Measurements from ENCODE around the gene CEACAM6.

Gene CEACAM6

DNA sequence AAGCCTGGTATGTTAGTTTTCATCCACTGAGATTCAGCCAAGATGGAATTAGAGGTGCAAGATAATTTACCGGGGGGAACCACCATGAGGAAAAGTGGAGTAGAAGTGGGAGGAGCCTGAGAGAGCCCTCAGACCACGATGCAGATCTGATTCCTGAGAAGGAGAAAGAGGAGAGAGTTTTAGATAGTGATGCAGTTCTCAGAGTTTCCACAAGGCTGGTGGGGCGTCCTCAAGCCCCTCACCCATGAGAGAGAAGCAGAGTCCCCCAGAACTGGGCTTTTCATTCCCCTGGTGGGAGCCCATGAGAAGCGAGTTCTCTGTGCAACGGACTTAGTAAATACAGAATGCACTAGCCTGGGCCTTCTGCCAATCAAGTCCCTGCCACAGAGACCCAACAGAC is 28.8 kb upstream of the CEACAM6 start:
- H3K36me3 ChIP-seq (ENCODE audit: control insufficient read depth, insufficient read depth, low read length): no peaks in the 10 kb centered on the region

DNA sequence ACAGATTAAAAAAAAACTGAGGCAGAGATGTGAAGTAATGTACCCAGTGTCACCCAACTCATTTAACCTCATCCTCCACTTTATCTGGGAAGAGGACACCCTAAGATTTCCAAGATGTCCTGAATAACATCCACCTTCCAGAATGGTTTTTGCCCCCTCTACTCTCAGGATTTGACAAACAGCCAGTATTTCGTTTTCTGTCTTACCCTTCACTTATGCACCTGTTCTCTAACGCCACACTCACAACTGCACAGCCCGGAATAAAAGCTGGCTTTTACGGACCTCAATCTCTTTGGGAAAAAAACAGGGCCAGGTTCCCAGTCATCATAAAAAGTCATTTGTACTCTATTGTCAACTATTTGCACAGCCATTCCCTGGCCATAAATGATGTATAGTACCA is 21.2 kb upstream of the CEACAM6 start:
- DNase-seq (ENCODE audit: extremely low read depth, insufficient read length): no peak
- TF ChIP-seq, protein P1, sequence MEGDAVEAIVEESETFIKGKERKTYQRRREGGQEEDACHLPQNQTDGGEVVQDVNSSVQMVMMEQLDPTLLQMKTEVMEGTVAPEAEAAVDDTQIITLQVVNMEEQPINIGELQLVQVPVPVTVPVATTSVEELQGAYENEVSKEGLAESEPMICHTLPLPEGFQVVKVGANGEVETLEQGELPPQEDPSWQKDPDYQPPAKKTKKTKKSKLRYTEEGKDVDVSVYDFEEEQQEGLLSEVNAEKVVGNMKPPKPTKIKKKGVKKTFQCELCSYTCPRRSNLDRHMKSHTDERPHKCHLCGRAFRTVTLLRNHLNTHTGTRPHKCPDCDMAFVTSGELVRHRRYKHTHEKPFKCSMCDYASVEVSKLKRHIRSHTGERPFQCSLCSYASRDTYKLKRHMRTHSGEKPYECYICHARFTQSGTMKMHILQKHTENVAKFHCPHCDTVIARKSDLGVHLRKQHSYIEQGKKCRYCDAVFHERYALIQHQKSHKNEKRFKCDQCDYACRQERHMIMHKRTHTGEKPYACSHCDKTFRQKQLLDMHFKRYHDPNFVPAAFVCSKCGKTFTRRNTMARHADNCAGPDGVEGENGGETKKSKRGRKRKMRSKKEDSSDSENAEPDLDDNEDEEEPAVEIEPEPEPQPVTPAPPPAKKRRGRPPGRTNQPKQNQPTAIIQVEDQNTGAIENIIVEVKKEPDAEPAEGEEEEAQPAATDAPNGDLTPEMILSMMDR (IDR thresholded peaks at IDR 0.05; ENCODE audit: insufficient read depth, low read length, poor library complexity, severe bottlenecking): no peak
- Histone ChIP-seq H3K4me3 (replicated peaks; ENCODE audit: low read depth, low read length) (no peak overlapping the region), H3K27me3 (replicated peaks; ENCODE audit: control insufficient read depth, insufficient read depth, low read length) (no peaks in the 10 kb centered on the region; the same call in 1 of the 2 replicates), H3K36me3 (ENCODE audit: control insufficient read depth, insufficient read depth, low read length) (no peaks in the 10 kb centered on the region)

More for the DNA sequence above, 28.8 kb upstream of the CEACAM6 start:
- TF ChIP-seq, protein P1 (IDR thresholded peaks at IDR 0.05; ENCODE audit: insufficient read depth, low read length, poor library complexity, severe bottlenecking): no peak
- no peaks in the 10 kb centered on the region for H3K27me3 ChIP-seq (replicated peaks; ENCODE audit: control insufficient read depth, insufficient read depth, low read length)
- H3K4me3 ChIP-seq (replicated peaks; ENCODE audit: low read depth, low read length): no peak overlapping the region
- DNase-seq (ENCODE audit: extremely low read depth, insufficient read length): no peak

DNA sequence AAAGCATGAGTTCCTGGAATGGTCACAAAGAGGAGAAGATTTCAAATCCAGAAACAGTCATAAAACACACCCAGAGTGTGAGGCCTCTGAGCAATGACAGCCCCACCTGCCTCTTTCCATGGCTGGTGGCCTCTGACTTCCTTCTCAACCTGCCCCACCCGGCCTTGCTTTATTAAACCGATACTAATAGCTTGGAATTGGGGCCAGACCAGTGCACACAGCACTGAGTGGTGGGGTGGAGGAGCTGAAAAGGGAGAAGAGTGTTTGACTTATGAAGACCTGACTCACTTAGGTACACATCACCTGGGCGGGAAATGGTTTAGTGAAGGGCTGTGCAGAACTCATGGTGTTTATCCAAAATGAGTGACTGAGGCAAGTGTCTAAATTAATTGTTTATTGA is 20.7 kb upstream of the CEACAM6 start:
- no peak overlapping the region for H3K4me3 ChIP-seq (replicated peaks; ENCODE audit: low read depth, low read length)
- no peaks in the 10 kb centered on the region for H3K36me3 ChIP-seq (ENCODE audit: control insufficient read depth, insufficient read depth, low read length)
- DNase-seq (ENCODE audit: extremely low read depth, insufficient read length): no peak
- H3K27me3 ChIP-seq (replicated peaks; ENCODE audit: control insufficient read depth, insufficient read depth, low read length): no peaks in the 10 kb centered on the region; the same call in 1 of the 2 replicates
- TF ChIP-seq, protein P1 (IDR thresholded peaks at IDR 0.05; ENCODE audit: insufficient read depth, low read length, poor library complexity, severe bottlenecking): no peak

DNA sequence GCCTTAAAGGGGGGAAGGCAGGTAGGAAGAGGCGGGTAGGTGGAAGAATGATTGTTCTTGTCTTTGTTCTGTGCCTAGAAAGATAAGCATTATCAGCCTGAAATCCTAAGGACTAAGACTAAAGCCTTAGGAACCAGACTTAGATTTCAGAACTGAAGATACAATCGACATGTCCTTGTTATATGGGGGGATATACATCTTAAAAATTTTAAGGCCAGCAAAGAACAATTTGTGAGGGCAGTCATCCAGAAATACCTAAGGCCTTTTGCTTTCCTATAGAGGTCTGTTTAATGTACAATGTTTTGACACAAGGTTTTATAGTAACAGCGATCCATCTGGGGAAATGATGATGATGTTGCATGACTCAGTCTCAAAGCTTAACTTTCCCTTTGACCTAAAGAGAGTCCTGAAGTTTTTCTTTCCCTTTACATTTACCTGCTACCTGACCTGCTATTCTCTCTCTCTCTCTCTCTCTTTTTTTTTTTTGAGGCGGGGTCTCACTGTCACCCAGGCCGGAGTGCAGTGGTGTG is 20.2 kb upstream of the CEACAM6 start:
- TF ChIP-seq, protein P1 (IDR thresholded peaks at IDR 0.05; ENCODE audit: insufficient read depth, low read length, poor library complexity, severe bottlenecking): no peak
- no peak for DNase-seq (ENCODE audit: extremely low read depth, insufficient read length)
- H3K4me3 ChIP-seq (replicated peaks; ENCODE audit: low read depth, low read length): no peak overlapping the region
- H3K36me3 ChIP-seq (ENCODE audit: control insufficient read depth, insufficient read depth, low read length): no peaks in the 10 kb centered on the region
- no peaks in the 10 kb centered on the region; the same call in 1 of the 2 replicates for H3K27me3 ChIP-seq (replicated peaks; ENCODE audit: control insufficient read depth, insufficient read depth, low read length)

DNA sequence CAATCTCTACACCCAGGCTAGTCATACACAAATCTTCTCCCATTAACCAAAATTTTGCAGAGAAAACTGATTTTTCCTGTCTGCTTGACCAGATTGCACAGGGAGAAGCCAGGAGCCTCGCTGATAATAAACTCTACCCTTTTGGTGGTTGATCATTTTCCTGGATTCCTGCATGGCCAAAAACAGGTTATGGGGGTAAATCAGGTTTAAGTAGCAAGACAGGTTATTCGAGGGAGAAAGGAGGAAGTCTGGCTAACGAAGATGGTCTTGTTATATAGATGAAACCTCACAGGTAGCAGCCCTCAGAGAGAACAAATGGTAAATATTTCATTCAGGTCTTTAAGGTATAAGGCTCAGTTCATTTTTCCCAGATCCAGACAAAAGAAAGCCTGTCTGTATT is 16.0 kb upstream of the CEACAM6 start:
- Histone ChIP-seq H3K4me3 (replicated peaks; ENCODE audit: low read depth, low read length) (no peak overlapping the region), H3K27me3 (replicated peaks; ENCODE audit: control insufficient read depth, insufficient read depth, low read length) (no peaks in the 10 kb centered on the region), H3K36me3 (ENCODE audit: control insufficient read depth, insufficient read depth, low read length) (no peaks in the 10 kb centered on the region)
- TF ChIP-seq, protein P1 (IDR thresholded peaks at IDR 0.05; ENCODE audit: insufficient read depth, low read length, poor library complexity, severe bottlenecking): no peak
- no peak for DNase-seq (ENCODE audit: extremely low read depth, insufficient read length)

Measured in GM06990 (cell line).